NCI-H2029 (cell line): ENCODE results near the gene FGFBP3.
A peak's percentile ranks its signal among the peaks of the same experiment; 100 is the strongest.
"Not testable (repeated sequence)": the region's sequence is repeated elsewhere in the genome, so short reads cannot be mapped to it uniquely, and the experiment has no call there.

Experiments used
- DNase-seq: peaks from one replicate; lab custom pipeline; 2025; lab: John Stamatoyannopoulos, UW

Gene FGFBP3

GRCh38 chr10:91901784-91902677 lies 7.3 kb downstream of the FGFBP3 start:
- no peak for DNase-seq

GRCh38 chr10:91897421-91897820 lies 11.9 kb downstream of the FGFBP3 start:
- DNase-seq: no peak

GRCh38 chr10:91896212-91896756 lies 13.0 kb downstream of the FGFBP3 start:
- no peak for DNase-seq

- not testable (repeated sequence) for DNase-seq
These were observed 15.0 kb downstream of the FGFBP3 start for GRCh38 chr10:91894261-91894685.

GRCh38 chr10:91893051-91893450 lies 16.2 kb downstream of the FGFBP3 start:
- no peak for DNase-seq

- no peak for DNase-seq
These were observed 17.9 kb downstream of the FGFBP3 start for GRCh38 chr10:91891125-91892001.

- DNase-seq: no peak
These were observed 21.8 kb downstream of the FGFBP3 start for GRCh38 chr10:91887272-91888076.

- DNase-seq: no peak
These were observed 22.4 kb downstream of the FGFBP3 start for GRCh38 chr10:91886954-91887271.

GRCh38 chr10:91885362-91886079 lies 23.8 kb downstream of the FGFBP3 start:
- DNase-seq: no peak

GRCh38 chr10:91884536-91884935 lies 24.8 kb downstream of the FGFBP3 start:
- no peak for DNase-seq

- peak; percentile 17 for DNase-seq
These were observed 25.5 kb downstream of the FGFBP3 start for GRCh38 chr10:91883549-91884444.

- no peak for DNase-seq
These were observed 29.0 kb downstream of the FGFBP3 start for GRCh38 chr10:91880310-91880709.

- no peak for DNase-seq
These were observed 29.6 kb downstream of the FGFBP3 start for GRCh38 chr10:91879515-91880170.

GRCh38 chr10:91875779-91876178 lies 33.5 kb downstream of the FGFBP3 start:
- DNase-seq: no peak

- DNase-seq: no peak
These were observed 34.1 kb downstream of the FGFBP3 start for GRCh38 chr10:91875156-91875555.

GRCh38 chr10:91865562-91866081 lies 43.7 kb downstream of the FGFBP3 start:
- no peak for DNase-seq

- no peak for DNase-seq
These were observed 44.5 kb downstream of the FGFBP3 start for GRCh38 chr10:91864744-91865143.

- no peak for DNase-seq
These were observed 45.2 kb downstream of the FGFBP3 start for GRCh38 chr10:91864099-91864498.

- DNase-seq: no peak
These were observed 48.4 kb downstream of the FGFBP3 start for GRCh38 chr10:91860885-91861284.
